HEK293 (cell line): ENCODE measurements around the gene VPS36.

Experiments
- ATF2 ChIP-seq: fragments of 450-650 bp; formaldehyde crosslinking; IDR thresholded peaks from 2 replicates; pipeline ENCODE4 v1.5.1; 2016; ENCODE audit warnings: missing biosample characterization, missing genetic modification characterization, low read depth
- GLIS1 ChIP-seq: fragments of 450-650 bp; formaldehyde crosslinking; IDR thresholded peaks from 2 replicates; pipeline ENCODE4 v1.5.1; 2016; ENCODE audit warnings: missing biosample characterization, missing genetic modification characterization
- KLF17 ChIP-seq: fragments of 450-650 bp; formaldehyde crosslinking; IDR thresholded peaks from 2 replicates; pipeline ENCODE4 v1.5.1; 2016; ENCODE audit warnings: missing biosample characterization, missing genetic modification characterization
- PRDM1 ChIP-seq: fragments of 450-650 bp; formaldehyde crosslinking; IDR thresholded peaks from 2 replicates; pipeline ENCODE4; 2016; ENCODE audit warnings: missing biosample characterization, missing genetic modification characterization
- PRDM4 ChIP-seq: fragments of 450-650 bp; formaldehyde crosslinking; IDR thresholded peaks from 2 replicates; pipeline ENCODE4 v1.5.1; 2017; ENCODE audit warnings: missing biosample characterization, missing genetic modification characterization
- SALL2 ChIP-seq: fragments of 450-650 bp; formaldehyde crosslinking; IDR thresholded peaks from 2 replicates; pipeline ENCODE4 v1.5.0; 2017; ENCODE audit warnings: missing biosample characterization, mild to moderate bottlenecking, missing genetic modification characterization, borderline replicate concordance
- SETDB1 ChIP-seq: IDR thresholded peaks from one replicate; pipeline ENCODE4 v1.6.1; 2017; ENCODE audit warnings: mild to moderate bottlenecking, low read length, moderate library complexity, mixed read lengths; ENCODE audit not compliant: insufficient read length
- YY1 ChIP-seq: fragments of 450-650 bp; formaldehyde crosslinking; IDR thresholded peaks from 2 replicates; pipeline ENCODE4 v1.5.1; 2018; ENCODE audit warnings: missing biosample characterization, missing genetic modification characterization
- ZBTB11 ChIP-seq: fragments of 450-650 bp; formaldehyde crosslinking; conservative IDR thresholded peaks from 2 replicates; pipeline ENCODE4 v1.5.1; 2016; ENCODE audit warnings: low read depth, missing biosample characterization, missing genetic modification characterization
- ZBTB20 ChIP-seq: fragments of 450-650 bp; formaldehyde crosslinking; IDR thresholded peaks from 2 replicates; pipeline ENCODE4 v1.5.1; 2016; ENCODE audit warnings: missing biosample characterization, missing genetic modification characterization
- ZBTB26 ChIP-seq: fragments of 450-650 bp; formaldehyde crosslinking; optimal IDR thresholded peaks from 2 replicates; pipeline ENCODE3; 2016; ENCODE audit warnings: missing biosample characterization, mild to moderate bottlenecking, missing genetic modification characterization
- ZBTB48 ChIP-seq: fragments of 450-650 bp; formaldehyde crosslinking; IDR thresholded peaks from 2 replicates; pipeline ENCODE4 v1.5.1; 2016; ENCODE audit warnings: missing biosample characterization, missing genetic modification characterization
- ZNF19 ChIP-seq: fragments of 450-650 bp; formaldehyde crosslinking; IDR thresholded peaks from 2 replicates; pipeline ENCODE4; 2016; ENCODE audit warnings: missing biosample characterization, missing genetic modification characterization, low read depth
- ZNF23 ChIP-seq: fragments of 450-650 bp; formaldehyde crosslinking; IDR thresholded peaks from 2 replicates; pipeline ENCODE4 v1.5.1; 2016; ENCODE audit warnings: missing biosample characterization, missing genetic modification characterization, borderline replicate concordance
- ZNF26 ChIP-seq: fragments of 450-650 bp; formaldehyde crosslinking; IDR thresholded peaks from 2 replicates; pipeline ENCODE4 v1.5.1; 2016; ENCODE audit warnings: missing biosample characterization, missing genetic modification characterization
- ZNF416 ChIP-seq: fragments of 450-650 bp; formaldehyde crosslinking; IDR thresholded peaks from 2 replicates; pipeline ENCODE4 v1.5.1; 2016; ENCODE audit warnings: missing biosample characterization, missing genetic modification characterization
- ZNF48 ChIP-seq: fragments of 450-650 bp; formaldehyde crosslinking; IDR thresholded peaks from 2 replicates; pipeline ENCODE4 v1.5.1; 2016; ENCODE audit warnings: missing biosample characterization, missing genetic modification characterization
- ZNF558 ChIP-seq: fragments of 450-650 bp; formaldehyde crosslinking; IDR thresholded peaks from 2 replicates; pipeline ENCODE4 v1.5.1; 2016; ENCODE audit warnings: missing biosample characterization, missing genetic modification characterization
- ZNF580 ChIP-seq: fragments of 450-650 bp; formaldehyde crosslinking; IDR thresholded peaks from 2 replicates; pipeline ENCODE4 v1.5.1; 2016; ENCODE audit warnings: missing biosample characterization, missing genetic modification characterization
- ZNF624 ChIP-seq: fragments of 450-650 bp; formaldehyde crosslinking; IDR thresholded peaks from 2 replicates; pipeline ENCODE4 v1.5.1; 2017; ENCODE audit warnings: missing biosample characterization, missing genetic modification characterization
- ZNF639 ChIP-seq: fragments of 450-650 bp; formaldehyde crosslinking; IDR thresholded peaks from 2 replicates; pipeline ENCODE4 v1.5.1; 2016; ENCODE audit warnings: missing biosample characterization, missing genetic modification characterization
- ZNF692 ChIP-seq: fragments of 450-650 bp; formaldehyde crosslinking; IDR thresholded peaks from 2 replicates; pipeline ENCODE4 v1.5.1; 2016; ENCODE audit warnings: missing biosample characterization, missing genetic modification characterization
- ZNF792 ChIP-seq: fragments of 450-650 bp; formaldehyde crosslinking; IDR thresholded peaks from 2 replicates; pipeline ENCODE4 v1.5.1; 2016; ENCODE audit warnings: missing biosample characterization, missing genetic modification characterization
- ZNF837 ChIP-seq: fragments of 450-650 bp; formaldehyde crosslinking; IDR thresholded peaks from 2 replicates; pipeline ENCODE4 v1.5.1; 2016; ENCODE audit warnings: missing biosample characterization, missing genetic modification characterization
- ZNF843 ChIP-seq: fragments of 450-650 bp; formaldehyde crosslinking; IDR thresholded peaks from 2 replicates; pipeline ENCODE4 v1.5.1; 2016; ENCODE audit warnings: missing biosample characterization, missing genetic modification characterization
- ZSCAN23 ChIP-seq: fragments of 450-650 bp; formaldehyde crosslinking; IDR thresholded peaks from 2 replicates; pipeline ENCODE4 v1.5.1; 2016; ENCODE audit warnings: missing biosample characterization, missing genetic modification characterization
- ZXDB ChIP-seq: fragments of 450-650 bp; formaldehyde crosslinking; IDR thresholded peaks from 2 replicates; pipeline ENCODE4 v1.5.1; 2016; ENCODE audit warnings: missing biosample characterization, missing genetic modification characterization

VPS36 gene

GRCh38 chr13:52455677-52456041 lies 5.2 kb upstream of the VPS36 start (continued):
- no peak for TF ChIP-seq PRDM4 (tag by site-specific recombination)
- TF ChIP-seq GLIS1 (tag by site-specific recombination) = no peak; the same call in 1 of the 2 replicates
- TF ChIP-seq ZBTB11 = no peak
- TF ChIP-seq PRDM1 (tag by site-specific recombination) = no peak
- no peak for TF ChIP-seq ZNF639 (tag by site-specific recombination)
- no peak for TF ChIP-seq ZNF558 (tag by site-specific recombination)
- peak; percentile 74 for TF ChIP-seq ZBTB26 (tag by site-specific recombination)
- TF ChIP-seq ZSCAN23 (tag by site-specific recombination) = no peak
- no peak for TF ChIP-seq ZNF19
- TF ChIP-seq ZNF580 (tag by site-specific recombination) = no peak
- no peak for TF ChIP-seq ZNF792 (tag by site-specific recombination)
- TF ChIP-seq ZNF843 (tag by site-specific recombination) = no peak
- no peak for TF ChIP-seq YY1 (tag by site-specific recombination)
- TF ChIP-seq ZNF624 (tag by site-specific recombination) = no peak
- no peak for TF ChIP-seq SETDB1
- TF ChIP-seq ZNF26 (tag by site-specific recombination) = no peak
- no peak for TF ChIP-seq ZNF837 (tag by site-specific recombination)
- no peak for TF ChIP-seq ATF2 (tag by site-specific recombination)
- TF ChIP-seq ZBTB48 = peak; percentile 84
- no peak for TF ChIP-seq ZBTB20 (tag by site-specific recombination)
- no peak for TF ChIP-seq ZNF48
- TF ChIP-seq KLF17 (tag by site-specific recombination) = no peak
- TF ChIP-seq SALL2 (tag by site-specific recombination) = no peak
- no peak for TF ChIP-seq ZNF416 (tag by site-specific recombination)
- no peak for TF ChIP-seq ZXDB (tag by site-specific recombination)
- TF ChIP-seq ZNF692 = 0 out of 2 replicates have a peak, but pooled peaks have one; percentile 24
- TF ChIP-seq ZNF23 = no peak
